ENCODE measurements around the gene MARCHF9.

DNA sequence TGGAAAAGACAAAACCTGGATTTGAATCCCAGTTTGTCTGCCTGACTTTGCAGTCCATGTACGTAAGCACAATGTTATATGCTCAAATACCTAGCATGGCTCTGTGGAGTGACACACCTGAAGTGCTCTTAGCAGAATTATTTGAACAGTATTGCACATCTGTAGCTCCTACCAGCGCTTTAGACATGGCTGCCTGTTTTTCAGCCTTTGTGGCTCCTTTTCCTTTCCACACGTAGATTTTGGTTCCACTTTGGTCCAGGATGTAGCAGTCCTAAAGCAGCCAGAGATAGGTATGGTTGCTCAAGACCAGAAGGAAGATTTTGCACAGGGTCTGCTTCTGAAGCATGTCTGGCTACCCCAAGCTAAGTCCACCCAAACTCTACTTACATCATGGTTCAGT, 54.5 kb downstream of the MARCHF9 start:
- TF ChIP-seq, protein P1, sequence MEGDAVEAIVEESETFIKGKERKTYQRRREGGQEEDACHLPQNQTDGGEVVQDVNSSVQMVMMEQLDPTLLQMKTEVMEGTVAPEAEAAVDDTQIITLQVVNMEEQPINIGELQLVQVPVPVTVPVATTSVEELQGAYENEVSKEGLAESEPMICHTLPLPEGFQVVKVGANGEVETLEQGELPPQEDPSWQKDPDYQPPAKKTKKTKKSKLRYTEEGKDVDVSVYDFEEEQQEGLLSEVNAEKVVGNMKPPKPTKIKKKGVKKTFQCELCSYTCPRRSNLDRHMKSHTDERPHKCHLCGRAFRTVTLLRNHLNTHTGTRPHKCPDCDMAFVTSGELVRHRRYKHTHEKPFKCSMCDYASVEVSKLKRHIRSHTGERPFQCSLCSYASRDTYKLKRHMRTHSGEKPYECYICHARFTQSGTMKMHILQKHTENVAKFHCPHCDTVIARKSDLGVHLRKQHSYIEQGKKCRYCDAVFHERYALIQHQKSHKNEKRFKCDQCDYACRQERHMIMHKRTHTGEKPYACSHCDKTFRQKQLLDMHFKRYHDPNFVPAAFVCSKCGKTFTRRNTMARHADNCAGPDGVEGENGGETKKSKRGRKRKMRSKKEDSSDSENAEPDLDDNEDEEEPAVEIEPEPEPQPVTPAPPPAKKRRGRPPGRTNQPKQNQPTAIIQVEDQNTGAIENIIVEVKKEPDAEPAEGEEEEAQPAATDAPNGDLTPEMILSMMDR (IDR thresholded peaks at IDR 0.05) = no peak
- no peak for TF ChIP-seq ZFX (IDR thresholded peaks at IDR 0.05; ENCODE audit: borderline replicate concordance)
